Endothelial cell of umbilical vein (primary cell): ENCODE data around the gene HDAC4. TPM values are rescaled to one million over a fixed set of nuclear protein-coding genes. Genes with fewer than 3 reads are reported as not detected.

ENCODE experiments used
- BruUV-seq: library from RNA; stranded (reverse); fragments of 400-500 nt; replicated peaks from 2 replicates; lab custom pipeline; 2021; lab: Mats Ljungman, UMichigan
- CTCF ChIA-PET: fragments of 300-600, 350-600 bp; sonication (Branson Sonifier 250); formaldehyde crosslinking; loops from one replicate; lab custom pipeline; 2021; ENCODE audit warnings: antibody characterized with exemption, inconsistent platforms; lab: Charles Lee
- POLR2A ChIA-PET: fragments of 300-600, 350-600 bp; sonication (Branson Sonifier 250); formaldehyde crosslinking; loops from one replicate; lab custom pipeline; 2021; ENCODE audit warnings: antibody characterized with exemption, inconsistent platforms; lab: Charles Lee
- DNase-seq: peaks from one replicate; pipeline ENCODE4 v3.0.0-alpha.2; 2011; ENCODE audit warnings: low read depth, low spot score
- FAIRE-seq: peaks from 2 replicates; lab custom pipeline; 2011; peaks lifted over from hg19 to GRCh38; lab: Jason Lieb, UNC
- H2AFZ ChIP-seq: 2 replicates; pipeline ENCODE4 v1.6.0; 2012; ENCODE audit warnings: low read depth, low read length, control low read depth, inconsistent platforms
- H3K27ac ChIP-seq: 2 replicates; pipeline ENCODE4 v1.5.1; 2011; ENCODE audit warnings: low read depth, mild to moderate bottlenecking, control low read depth, low read length, moderate library complexity; ENCODE audit not compliant: insufficient read depth
- H3K27me3 ChIP-seq, 2 experiments: 2 replicates each; pipeline versions ENCODE4 v1.6.0 to v1.6.1; 2011; ENCODE audit warnings: low read length in 2 of 2, mixed read lengths in 1 of 2; ENCODE audit not compliant: control insufficient read depth in 2 of 2, insufficient read depth in 2 of 2
- H3K36me3 ChIP-seq, 2 experiments: 2 replicates in 1 of 2; 3 replicates in 1 of 2; pipeline ENCODE4 v1.5.1; 2011; ENCODE audit warnings: low read length in 2 of 2, mild to moderate bottlenecking in 1 of 2, moderate library complexity in 1 of 2; ENCODE audit not compliant: control insufficient read depth in 2 of 2, insufficient read depth in 2 of 2; ENCODE audit errors: extremely low read depth in 1 of 2
- H3K4me1 ChIP-seq: 3 replicates; pipeline ENCODE4 v1.5.1; 2011; ENCODE audit warnings: mild to moderate bottlenecking, low read length; ENCODE audit not compliant: control insufficient read depth, insufficient read depth; ENCODE audit errors: extremely low read depth
- H3K4me2 ChIP-seq: 2 replicates; pipeline ENCODE4 v1.6.1; 2011; ENCODE audit warnings: low read length, control low read depth, mixed read lengths; ENCODE audit not compliant: insufficient read depth
- H3K4me3 ChIP-seq, 3 experiments: fragments of 200-600 bp in 1 of 3; sonication (generic), shearing (Covaris generic) in 1 of 3; replicated peaks in 1 of 3; 2 replicates each; pipeline ENCODE4 v1.5.1; 2011 to 2016; ENCODE audit warnings: control low read depth in 3 of 3, low read length in 3 of 3, mild to moderate bottlenecking in 2 of 3, inconsistent platforms in 1 of 3, low read depth in 1 of 3, moderate library complexity in 1 of 3; ENCODE audit not compliant: insufficient read depth in 1 of 3
- H3K79me2 ChIP-seq: 2 replicates; pipeline ENCODE4 v1.6.0; 2012; ENCODE audit warnings: low read length, inconsistent platforms; ENCODE audit not compliant: control insufficient read depth, insufficient read depth
- H3K9ac ChIP-seq: replicated peaks from 2 replicates; pipeline ENCODE3; 2011; ENCODE audit warnings: low read length, control low read depth; ENCODE audit not compliant: insufficient read depth; ENCODE audit errors: extremely low read depth
- H3K9me1 ChIP-seq: replicated peaks from 3 replicates; pipeline ENCODE4 v1.6.0; 2011; ENCODE audit warnings: mild to moderate bottlenecking, low read length; ENCODE audit not compliant: control insufficient read depth, insufficient read depth; ENCODE audit errors: extremely low read depth
- H3K9me3 ChIP-seq: replicated peaks from 2 replicates; pipeline ENCODE4 v1.5.1; 2012; ENCODE audit warnings: low read length, inconsistent platforms; ENCODE audit not compliant: control insufficient read depth, insufficient read depth
- H4K20me1 ChIP-seq: replicated peaks from 2 replicates; pipeline ENCODE3; 2011; ENCODE audit warnings: mild to moderate bottlenecking, low read length; ENCODE audit not compliant: control insufficient read depth, insufficient read depth; ENCODE audit errors: extremely low read depth
- CTCF ChIP-seq, 2 donors: IDR thresholded peaks; 1 replicate in 1 of 2; 2 replicates in 1 of 2; pipeline ENCODE4 v1.5.1; 2011; ENCODE audit warnings: low read length in 2 of 2, mild to moderate bottlenecking in 2 of 2, moderate library complexity in 2 of 2, control low read depth in 1 of 2, inconsistent platforms in 1 of 2, low read depth in 1 of 2; ENCODE audit not compliant: insufficient read depth in 1 of 2; ENCODE audit errors: extremely low read depth in 1 of 2
- EZH2 ChIP-seq: IDR thresholded peaks from 2 replicates; pipeline ENCODE4 v1.6.1; 2012; ENCODE audit warnings: borderline replicate concordance, low read depth, mild to moderate bottlenecking, moderate library complexity, low read length, inconsistent platforms; ENCODE audit not compliant: severe bottlenecking
- FOS ChIP-seq: IDR thresholded peaks from 2 replicates; pipeline ENCODE4 v1.6.1; 2011; ENCODE audit warnings: mild to moderate bottlenecking, low read length, moderate library complexity, borderline replicate concordance; ENCODE audit not compliant: insufficient read depth
- GATA2 ChIP-seq: IDR thresholded peaks from 2 replicates; pipeline ENCODE4 v1.7.0; 2011; ENCODE audit warnings: low read depth, mild to moderate bottlenecking, moderate library complexity, mixed read lengths, low read length; ENCODE audit not compliant: insufficient read length, insufficient read depth
- JUN ChIP-seq: IDR thresholded peaks from 2 replicates; pipeline ENCODE4 v1.6.1; 2011; ENCODE audit warnings: borderline replicate concordance, low read depth; ENCODE audit not compliant: insufficient read length, insufficient read depth
- MAX ChIP-seq: IDR thresholded peaks from 2 replicates; pipeline ENCODE4 v1.6.1; 2011; ENCODE audit not compliant: insufficient read depth, insufficient read length
- MYC ChIP-seq: IDR thresholded peaks from one replicate; pipeline ENCODE4 v1.6.1; 2011; ENCODE audit warnings: mild to moderate bottlenecking, low read depth, low read length
- POLR2AphosphoS5 ChIP-seq: IDR thresholded peaks from 2 replicates; pipeline ENCODE4 v1.6.1; 2012; ENCODE audit warnings: low read depth, mild to moderate bottlenecking, control low read depth, low read length, moderate library complexity; ENCODE audit not compliant: insufficient read depth
- dilution Hi-C: fragments of 300-500 bp; cut with MboI; formaldehyde crosslinking; loops from one replicate; pipeline ENCODE4 v1.15.0; 2019; ENCODE audit warnings: low sequenced_read_pairs; ENCODE audit not compliant: extremely low pct_ligation_motif_present
- intact Hi-C: fragments of 100-400 bp; cut with micrococcal nuclease; formaldehyde crosslinking; loops from one replicate; pipeline ENCODE4 v1.10.0; 2022
- polyA plus RNA-seq, 4 experiments: library from polyadenylated mRNA; depleted of rRNA in 3 of 4; stranded (reverse) in 3 of 4; unstranded in 1 of 4; fragments of >200 nt; gene quantifications; 2 replicates each; pipeline versions ENCODE4 v1.2.1 to v1.2.3, GENCODE V29; 2011 to 2012; ENCODE audit warnings: missing spikeins in 1 of 4
- total RNA-seq: library from RNA; stranded (reverse); gene quantifications from 2 replicates; pipeline ENCODE4 v1.2.3, GENCODE V29; 2021

HDAC4 gene
- total and polyA plus RNA-seq, 2 donors (not counting 3 experiments of a cell fraction or from before 2014, with no cell fraction given): 13.4 to 33.0 TPM

- H3K4me3 ChIP-seq: no peak overlapping the region
- DNase-seq (no peak), FAIRE-seq (no peak)
- no peak overlapping the region for H3K9ac ChIP-seq
- no peak for TF ChIP-seq JUN
- no peak for TF ChIP-seq MYC
- TF ChIP-seq POLR2AphosphoS5: no peak
- intact Hi-C loops (no loop called here), dilution Hi-C loops (no loop called here)
- H3K79me2 ChIP-seq: no peaks in the 10 kb centered on the region
- ChIA-PET CTCF (interaction anchor here (1.0 kb wide), 1 partner anchor 10 kb away, joined by 3 read pairs; no protein-coding TSS in a partner anchor), POLR2A (no interaction called here)
- H3K36me3 ChIP-seq: peaks cover 0 to under 1% of the 10 kb centered on the region in 2 experiments
- H3K9me3 ChIP-seq: no peaks in the 10 kb centered on the region
- H4K20me1 ChIP-seq: no peaks in the 10 kb centered on the region
- no peaks in the 10 kb centered on the region for H3K4me1 ChIP-seq
- BruUV-seq: no TSS peak
- H3K27me3 ChIP-seq: no peaks in the 10 kb centered on the region
- H2AFZ ChIP-seq: no peak overlapping the region
- H3K27ac ChIP-seq: no peak overlapping the region
- H3K9me1 ChIP-seq: no peaks in the 10 kb centered on the region
- no peak overlapping the region for H3K4me2 ChIP-seq
Observed at GRCh38 chr2:239139566-239139965, 261.3 kb downstream of the HDAC4 start.

- H3K9ac ChIP-seq: no peak overlapping the region
- ChIA-PET POLR2A (no interaction called here), CTCF (no interaction called here)
- H3K9me1 ChIP-seq: no peaks in the 10 kb centered on the region
- dilution Hi-C loops (no loop called here), intact Hi-C loops (no loop called here)
- no peak for FAIRE-seq
- no peaks in the 10 kb centered on the region for H4K20me1 ChIP-seq
- no peak for DNase-seq
- no peak overlapping the region for H3K4me3 ChIP-seq
- H3K4me1 ChIP-seq: no peaks in the 10 kb centered on the region
- no peak overlapping the region for H3K27ac ChIP-seq
- H3K27me3 ChIP-seq: no peaks in the 10 kb centered on the region
- H3K4me2 ChIP-seq: no peak overlapping the region
- H2AFZ ChIP-seq: no peak overlapping the region
- peaks cover 0 to 5% of the 10 kb centered on the region in 2 experiments for H3K36me3 ChIP-seq
- no peaks in the 10 kb centered on the region for H3K9me3 ChIP-seq
- no TSS peak for BruUV-seq
- no peaks in the 10 kb centered on the region for H3K79me2 ChIP-seq
- no peak for TF ChIP-seq POLR2AphosphoS5
- TF ChIP-seq CTCF (IDR thresholded peaks at IDR 0.05; ENCODE audit: extremely low read depth in 1 of 2, insufficient read depth in 1 of 2, low read depth in 1 of 2, low read length in 2 of 2): no peak
- no peak for TF ChIP-seq EZH2
- no peak for TF ChIP-seq GATA2
- TF ChIP-seq MYC: no peak
- TF ChIP-seq MAX: no peak
- no peak for TF ChIP-seq JUN
- TF ChIP-seq FOS: no peak
Observed at GRCh38 chr2:239139101-239139500, 261.7 kb downstream of the HDAC4 start.
